Measurements from ENCODE around the gene SLC32A1. TPM values are rescaled to one million over a fixed set of nuclear protein-coding genes. Genes with fewer than 3 reads are reported as not detected.

The SLC32A1 gene
- total and polyA plus RNA-seq, 2 of the 13 experiments (the other 11 are each of a cell fraction or from before 2014, with no cell fraction given) = not detected

DNA sequence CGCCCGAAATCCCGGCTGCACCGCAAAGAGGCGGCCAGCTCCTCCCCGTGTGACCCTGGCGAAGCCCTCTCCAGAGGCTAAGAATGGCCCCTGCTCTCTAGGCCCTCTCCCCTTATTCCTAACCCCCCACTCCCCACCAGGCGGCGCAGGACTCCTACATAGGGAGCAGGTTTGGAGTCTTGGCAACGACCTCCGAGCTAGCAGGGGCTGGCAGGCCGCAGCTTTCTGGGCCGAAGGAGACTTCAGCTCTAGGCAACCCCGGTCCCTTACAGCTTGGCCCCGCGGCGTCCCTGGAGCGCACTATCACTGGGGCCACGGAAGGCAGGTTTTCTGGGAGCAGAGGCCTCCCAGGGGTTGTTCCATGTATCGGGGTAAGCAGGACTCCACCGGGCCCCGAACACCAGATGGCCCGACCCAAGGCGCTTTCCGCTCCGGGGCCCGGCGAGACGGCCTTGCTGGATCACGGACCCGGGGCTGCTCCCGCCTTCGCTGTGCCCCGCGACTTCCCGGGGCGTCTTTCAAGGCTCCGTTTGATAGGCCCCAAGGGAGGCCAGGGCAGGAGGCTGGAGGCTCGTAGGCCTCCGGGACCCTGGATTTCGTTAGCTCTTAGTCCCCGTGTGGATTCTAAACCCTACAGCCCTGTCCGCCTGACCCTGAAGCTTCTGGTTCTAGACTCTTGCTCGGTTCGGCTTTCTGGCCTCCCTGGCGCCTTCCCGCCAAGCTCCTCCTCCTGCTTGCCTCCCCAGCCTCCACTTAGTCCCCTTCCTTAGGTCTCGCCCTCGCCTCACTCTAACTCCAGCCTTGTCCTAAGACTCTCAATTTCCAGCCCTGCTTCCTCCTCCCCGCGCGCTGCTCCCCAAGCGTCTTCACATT, 1.9 kb downstream of the SLC32A1 start (continued):
- TF ChIP-seq SMAD3 (CRISPR knock-in tag; IDR thresholded peaks at IDR 0.05) (no peak), KDM2A (CRISPR knock-in tag; IDR thresholded peaks at IDR 0.05; ENCODE audit: borderline replicate concordance, low read depth) (no peak; the same call in 1 of the 2 replicates), ZSCAN9 (CRISPR knock-in tag; IDR thresholded peaks at IDR 0.05; ENCODE audit: borderline replicate concordance) (no peak), HMG20A (CRISPR knock-in tag; IDR thresholded peaks at IDR 0.05; ENCODE audit: borderline replicate concordance) (no peak), SP4 (CRISPR knock-in tag; IDR thresholded peaks at IDR 0.05) (no peak), ZNF670 (CRISPR knock-in tag; IDR thresholded peaks at IDR 0.05; ENCODE audit: borderline replicate concordance) (no peak), RBAK (CRISPR knock-in tag; IDR thresholded peaks at IDR 0.05) (no peak), ISX (CRISPR knock-in tag; conservative IDR thresholded peaks at IDR 0.05) (no peak), RBM22 (optimal IDR thresholded peaks at IDR 0.05; ENCODE audit: low read length) (no peak), KAT7 (CRISPR knock-in tag; IDR thresholded peaks at IDR 0.05; ENCODE audit: borderline replicate concordance) (no peak), RFXAP (CRISPR knock-in tag; IDR thresholded peaks at IDR 0.05; ENCODE audit: borderline replicate concordance) (no peak), ZNF143 (CRISPR knock-in tag; IDR thresholded peaks at IDR 0.05) (no peak), PHB2 (IDR thresholded peaks at IDR 0.05; ENCODE audit: partially characterized antibody) (no peak), ARHGAP35 (CRISPR knock-in tag; IDR thresholded peaks at IDR 0.05; ENCODE audit: borderline replicate concordance) (0 out of 2 replicates have a peak, but pooled peaks have one; percentile 58), MBNL3 (CRISPR knock-in tag; conservative IDR thresholded peaks at IDR 0.05) (no peak), ZFX (CRISPR knock-in tag; IDR thresholded peaks at IDR 0.05; ENCODE audit: low read depth) (peak; percentile 54), ZNF777 (CRISPR knock-in tag; IDR thresholded peaks at IDR 0.05) (no peak), RORA (CRISPR knock-in tag; IDR thresholded peaks at IDR 0.05) (no peak), RFXANK (CRISPR knock-in tag; IDR thresholded peaks at IDR 0.05) (no peak), NFKB2 (CRISPR knock-in tag; IDR thresholded peaks at IDR 0.05; ENCODE audit: borderline replicate concordance) (peak; percentile 75; the same call in 1 of the 2 replicates)
- TF ChIP-seq, protein P1, sequence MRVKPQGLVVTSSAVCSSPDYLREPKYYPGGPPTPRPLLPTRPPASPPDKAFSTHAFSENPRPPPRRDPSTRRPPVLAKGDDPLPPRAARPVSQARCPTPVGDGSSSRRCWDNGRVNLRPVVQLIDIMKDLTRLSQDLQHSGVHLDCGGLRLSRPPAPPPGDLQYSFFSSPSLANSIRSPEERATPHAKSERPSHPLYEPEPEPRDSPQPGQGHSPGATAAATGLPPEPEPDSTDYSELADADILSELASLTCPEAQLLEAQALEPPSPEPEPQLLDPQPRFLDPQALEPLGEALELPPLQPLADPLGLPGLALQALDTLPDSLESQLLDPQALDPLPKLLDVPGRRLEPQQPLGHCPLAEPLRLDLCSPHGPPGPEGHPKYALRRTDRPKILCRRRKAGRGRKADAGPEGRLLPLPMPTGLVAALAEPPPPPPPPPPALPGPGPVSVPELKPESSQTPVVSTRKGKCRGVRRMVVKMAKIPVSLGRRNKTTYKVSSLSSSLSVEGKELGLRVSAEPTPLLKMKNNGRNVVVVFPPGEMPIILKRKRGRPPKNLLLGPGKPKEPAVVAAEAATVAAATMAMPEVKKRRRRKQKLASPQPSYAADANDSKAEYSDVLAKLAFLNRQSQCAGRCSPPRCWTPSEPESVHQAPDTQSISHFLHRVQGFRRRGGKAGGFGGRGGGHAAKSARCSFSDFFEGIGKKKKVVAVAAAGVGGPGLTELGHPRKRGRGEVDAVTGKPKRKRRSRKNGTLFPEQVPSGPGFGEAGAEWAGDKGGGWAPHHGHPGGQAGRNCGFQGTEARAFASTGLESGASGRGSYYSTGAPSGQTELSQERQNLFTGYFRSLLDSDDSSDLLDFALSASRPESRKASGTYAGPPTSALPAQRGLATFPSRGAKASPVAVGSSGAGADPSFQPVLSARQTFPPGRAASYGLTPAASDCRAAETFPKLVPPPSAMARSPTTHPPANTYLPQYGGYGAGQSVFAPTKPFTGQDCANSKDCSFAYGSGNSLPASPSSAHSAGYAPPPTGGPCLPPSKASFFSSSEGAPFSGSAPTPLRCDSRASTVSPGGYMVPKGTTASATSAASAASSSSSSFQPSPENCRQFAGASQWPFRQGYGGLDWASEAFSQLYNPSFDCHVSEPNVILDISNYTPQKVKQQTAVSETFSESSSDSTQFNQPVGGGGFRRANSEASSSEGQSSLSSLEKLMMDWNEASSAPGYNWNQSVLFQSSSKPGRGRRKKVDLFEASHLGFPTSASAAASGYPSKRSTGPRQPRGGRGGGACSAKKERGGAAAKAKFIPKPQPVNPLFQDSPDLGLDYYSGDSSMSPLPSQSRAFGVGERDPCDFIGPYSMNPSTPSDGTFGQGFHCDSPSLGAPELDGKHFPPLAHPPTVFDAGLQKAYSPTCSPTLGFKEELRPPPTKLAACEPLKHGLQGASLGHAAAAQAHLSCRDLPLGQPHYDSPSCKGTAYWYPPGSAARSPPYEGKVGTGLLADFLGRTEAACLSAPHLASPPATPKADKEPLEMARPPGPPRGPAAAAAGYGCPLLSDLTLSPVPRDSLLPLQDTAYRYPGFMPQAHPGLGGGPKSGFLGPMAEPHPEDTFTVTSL (CRISPR knock-in tag; IDR thresholded peaks at IDR 0.05; ENCODE audit: borderline replicate concordance) = no peak
- TF ChIP-seq, protein P2, sequence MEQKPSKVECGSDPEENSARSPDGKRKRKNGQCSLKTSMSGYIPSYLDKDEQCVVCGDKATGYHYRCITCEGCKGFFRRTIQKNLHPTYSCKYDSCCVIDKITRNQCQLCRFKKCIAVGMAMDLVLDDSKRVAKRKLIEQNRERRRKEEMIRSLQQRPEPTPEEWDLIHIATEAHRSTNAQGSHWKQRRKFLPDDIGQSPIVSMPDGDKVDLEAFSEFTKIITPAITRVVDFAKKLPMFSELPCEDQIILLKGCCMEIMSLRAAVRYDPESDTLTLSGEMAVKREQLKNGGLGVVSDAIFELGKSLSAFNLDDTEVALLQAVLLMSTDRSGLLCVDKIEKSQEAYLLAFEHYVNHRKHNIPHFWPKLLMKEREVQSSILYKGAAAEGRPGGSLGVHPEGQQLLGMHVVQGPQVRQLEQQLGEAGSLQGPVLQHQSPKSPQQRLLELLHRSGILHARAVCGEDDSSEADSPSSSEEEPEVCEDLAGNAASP (CRISPR knock-in tag; IDR thresholded peaks at IDR 0.05; ENCODE audit: borderline replicate concordance) = no peak
- TF ChIP-seq, protein P3, sequence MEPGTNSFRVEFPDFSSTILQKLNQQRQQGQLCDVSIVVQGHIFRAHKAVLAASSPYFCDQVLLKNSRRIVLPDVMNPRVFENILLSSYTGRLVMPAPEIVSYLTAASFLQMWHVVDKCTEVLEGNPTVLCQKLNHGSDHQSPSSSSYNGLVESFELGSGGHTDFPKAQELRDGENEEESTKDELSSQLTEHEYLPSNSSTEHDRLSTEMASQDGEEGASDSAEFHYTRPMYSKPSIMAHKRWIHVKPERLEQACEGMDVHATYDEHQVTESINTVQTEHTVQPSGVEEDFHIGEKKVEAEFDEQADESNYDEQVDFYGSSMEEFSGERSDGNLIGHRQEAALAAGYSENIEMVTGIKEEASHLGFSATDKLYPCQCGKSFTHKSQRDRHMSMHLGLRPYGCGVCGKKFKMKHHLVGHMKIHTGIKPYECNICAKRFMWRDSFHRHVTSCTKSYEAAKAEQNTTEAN (CRISPR knock-in tag; conservative IDR thresholded peaks at IDR 0.05) = no peak
